T-helper 2 cell (primary cell): ENCODE measurements around the gene USP10.

Experiments used
- DNase-seq, 5 experiments: peaks; one replicate each; pipeline versions ENCODE4 v3.0.0 to v3.0.0-alpha.2; 2012 to 2022
- total RNA-seq, 2 donors: gene quantifications; one replicate each; lab custom pipeline; 2026; lab: John Stamatoyannopoulos, UW

USP10 gene
- total RNA-seq, result 97.8 to 115 reads per million in 2 donors

GRCh38 chr16:84699712-84700445, at the start of gene USP10:
Gene USP10 (plus strand): TSS chr16:84700000. CDS start chr16:84700091, 91 bp downstream.
- DNase-seq, result peak; percentile 69 to 88 (median 77)

GRCh38 chr16:84650062-84650991, 49.5 kb upstream of the USP10 start:
- DNase-seq, result no peak

GRCh38 chr16:84652566-84652965, 47.2 kb upstream of the USP10 start:
- peak in 3 of 5 experiments; percentile 20 to 84 (median 21) for DNase-seq

- no peak for DNase-seq
These were observed 45.6 kb upstream of the USP10 start for GRCh38 chr16:84654238-84654637.

- DNase-seq, result no peak
These were observed 44.8 kb upstream of the USP10 start for GRCh38 chr16:84654998-84655397.

- DNase-seq, result peak in 1 of 5 experiments; percentile 34
These were observed 43.2 kb upstream of the USP10 start for GRCh38 chr16:84656649-84657048.

- no peak for DNase-seq
These were observed 42.5 kb upstream of the USP10 start for GRCh38 chr16:84657229-84657837.

- no peak for DNase-seq
These were observed 41.1 kb upstream of the USP10 start for GRCh38 chr16:84658690-84659089.

GRCh38 chr16:84659656-84660300, 40.0 kb upstream of the USP10 start:
- no peak for DNase-seq

- DNase-seq, result no peak
These were observed 38.8 kb upstream of the USP10 start for GRCh38 chr16:84660973-84661372.

- no peak for DNase-seq
These were observed 38.3 kb upstream of the USP10 start for GRCh38 chr16:84661418-84662060.

- no peak for DNase-seq
These were observed 37.3 kb upstream of the USP10 start for GRCh38 chr16:84662471-84662870.

GRCh38 chr16:84663433-84664101, 36.2 kb upstream of the USP10 start:
- no peak for DNase-seq

- no peak for DNase-seq
These were observed 34.4 kb upstream of the USP10 start for GRCh38 chr16:84665359-84665758.

- no peak for DNase-seq
These were observed 34.0 kb upstream of the USP10 start for GRCh38 chr16:84665843-84666242.

- DNase-seq, result no peak
These were observed 32.0 kb upstream of the USP10 start for GRCh38 chr16:84667600-84668309.

- DNase-seq, result no peak
These were observed 29.7 kb upstream of the USP10 start for GRCh38 chr16:84670063-84670462.

- DNase-seq, result peak; percentile 44 to 75 (median 72)
These were observed 27.3 kb upstream of the USP10 start for GRCh38 chr16:84672276-84673202.

- no peak for DNase-seq
These were observed 26.6 kb upstream of the USP10 start for GRCh38 chr16:84673203-84673535.

GRCh38 chr16:84673561-84673960, 26.2 kb upstream of the USP10 start:
- no peak for DNase-seq
